AG09309 (cell line): Measurements from ENCODE around the gene CSTPP1.
"Not testable (repeated sequence)": the region's sequence is repeated elsewhere in the genome, so short reads cannot be mapped to it uniquely, and the experiment has no call there.

ENCODE experiments used
- DNase-seq: peaks from one replicate; pipeline ENCODE4 v3.0.0-alpha.2; 2010; ENCODE audit warnings: low read depth
- H3K4me3 ChIP-seq: 2 replicates; pipeline ENCODE4 v1.5.1; 2011; ENCODE audit warnings: mild to moderate bottlenecking, low read depth, low read length, moderate library complexity; ENCODE audit not compliant: control insufficient read depth
- TF ChIP-seq, protein P1 (sequence below): IDR thresholded peaks from 2 replicates; pipeline ENCODE4 v1.5.1; 2011; ENCODE audit warnings: mild to moderate bottlenecking, low read depth, low read length, inconsistent platforms; ENCODE audit not compliant: insufficient read depth, control insufficient read depth; ENCODE audit errors: missing control alignments

CSTPP1 gene

DNA sequence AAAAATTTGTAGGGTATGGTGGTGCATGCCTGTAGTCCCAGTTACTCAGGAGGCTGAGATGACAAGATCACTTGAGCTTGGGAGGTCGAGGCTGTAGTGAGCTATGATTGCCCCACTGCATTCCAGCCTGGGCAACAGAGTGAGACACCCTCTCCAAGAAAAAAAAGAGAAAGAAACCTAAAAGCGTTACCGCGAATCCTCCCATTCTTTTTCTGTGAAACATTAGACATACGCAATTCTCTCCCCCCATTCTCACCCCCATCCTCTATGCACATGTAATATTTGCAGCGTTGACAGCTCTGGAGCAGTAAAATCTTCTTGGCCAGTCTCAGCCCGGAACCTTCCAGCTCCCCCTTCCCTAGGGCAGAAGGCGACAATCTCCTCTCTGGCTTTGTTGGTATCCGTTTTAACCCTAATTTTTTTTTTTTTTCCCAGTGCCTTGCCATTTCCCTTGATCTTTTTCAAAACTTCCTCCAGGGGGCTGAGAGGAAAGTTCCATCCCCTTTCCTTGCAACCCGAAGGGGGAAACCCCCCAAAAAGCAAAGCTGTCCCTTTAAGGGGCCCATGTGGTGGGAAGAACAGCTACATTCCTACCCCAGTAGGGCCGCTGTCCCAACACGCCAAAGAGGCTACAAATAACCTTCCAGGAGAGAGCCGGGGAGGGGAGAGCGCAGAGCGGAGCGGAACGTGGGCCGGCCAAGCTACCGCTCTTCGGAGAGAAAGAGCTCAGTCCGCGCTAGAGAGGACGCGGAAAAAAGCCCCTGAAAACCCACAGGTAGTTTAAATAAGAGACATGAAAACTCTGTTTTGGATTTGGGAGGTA, 20.1 kb upstream of the CSTPP1 start:
- no peak for DNase-seq
- TF ChIP-seq, protein P1, sequence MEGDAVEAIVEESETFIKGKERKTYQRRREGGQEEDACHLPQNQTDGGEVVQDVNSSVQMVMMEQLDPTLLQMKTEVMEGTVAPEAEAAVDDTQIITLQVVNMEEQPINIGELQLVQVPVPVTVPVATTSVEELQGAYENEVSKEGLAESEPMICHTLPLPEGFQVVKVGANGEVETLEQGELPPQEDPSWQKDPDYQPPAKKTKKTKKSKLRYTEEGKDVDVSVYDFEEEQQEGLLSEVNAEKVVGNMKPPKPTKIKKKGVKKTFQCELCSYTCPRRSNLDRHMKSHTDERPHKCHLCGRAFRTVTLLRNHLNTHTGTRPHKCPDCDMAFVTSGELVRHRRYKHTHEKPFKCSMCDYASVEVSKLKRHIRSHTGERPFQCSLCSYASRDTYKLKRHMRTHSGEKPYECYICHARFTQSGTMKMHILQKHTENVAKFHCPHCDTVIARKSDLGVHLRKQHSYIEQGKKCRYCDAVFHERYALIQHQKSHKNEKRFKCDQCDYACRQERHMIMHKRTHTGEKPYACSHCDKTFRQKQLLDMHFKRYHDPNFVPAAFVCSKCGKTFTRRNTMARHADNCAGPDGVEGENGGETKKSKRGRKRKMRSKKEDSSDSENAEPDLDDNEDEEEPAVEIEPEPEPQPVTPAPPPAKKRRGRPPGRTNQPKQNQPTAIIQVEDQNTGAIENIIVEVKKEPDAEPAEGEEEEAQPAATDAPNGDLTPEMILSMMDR, result peak; percentile 33
- peak overlapping the region; percentile 47 for H3K4me3 ChIP-seq

DNA sequence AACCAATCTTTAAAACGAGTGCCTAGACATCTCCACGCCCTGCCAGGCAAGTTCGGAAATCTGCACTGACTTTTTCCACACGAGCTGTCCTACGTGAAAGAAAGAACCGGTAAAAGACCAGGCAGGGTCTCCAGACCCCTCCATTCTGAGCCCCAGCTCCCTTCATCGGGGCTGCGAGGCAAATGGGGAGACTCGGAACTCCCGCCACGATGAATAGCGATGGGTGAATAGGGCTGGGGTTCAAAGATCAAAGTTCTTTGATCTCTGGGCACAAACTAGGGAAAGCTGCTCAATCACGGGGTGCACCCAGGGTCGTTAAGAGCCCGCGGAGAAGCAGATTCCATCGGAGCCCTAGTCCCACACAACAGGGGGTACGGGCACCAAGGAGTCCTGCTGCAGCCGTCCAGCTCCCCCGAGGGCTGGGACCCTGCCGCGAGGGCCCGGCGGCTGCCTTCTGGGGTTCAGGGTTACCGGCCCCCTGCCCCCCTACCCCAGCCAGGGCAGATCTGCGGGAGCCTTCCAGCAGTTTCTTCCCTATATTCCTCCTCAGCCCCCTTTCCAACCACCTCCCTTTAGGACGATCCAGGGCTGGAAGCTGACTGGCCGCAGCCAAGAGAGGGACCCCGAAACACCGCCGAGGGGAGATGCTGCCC, 19.3 kb upstream of the CSTPP1 start:
- TF ChIP-seq, protein P1, result no peak
- DNase-seq, result no peak
- peak overlapping the region; percentile 47 for H3K4me3 ChIP-seq

DNA sequence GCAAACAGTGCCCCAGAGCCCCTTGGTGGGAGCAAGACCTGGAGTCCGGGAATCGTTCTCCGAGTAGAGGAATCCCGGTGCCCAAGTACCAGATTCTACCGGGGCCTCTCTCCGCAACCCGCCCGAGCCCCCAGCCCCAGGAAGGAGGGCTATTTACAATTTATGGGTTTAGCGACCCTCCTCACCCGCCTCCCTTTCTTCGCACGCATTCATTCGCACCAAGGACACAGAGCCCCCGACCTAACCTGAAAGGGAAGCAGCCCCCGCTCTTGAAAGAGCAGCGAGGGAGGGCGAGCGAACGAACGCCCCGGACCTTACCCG, 18.8 kb upstream of the CSTPP1 start:
- DNase-seq, result no peak
- TF ChIP-seq, protein P1, result no peak
- peak overlapping the region; percentile 47 for H3K4me3 ChIP-seq

DNA sequence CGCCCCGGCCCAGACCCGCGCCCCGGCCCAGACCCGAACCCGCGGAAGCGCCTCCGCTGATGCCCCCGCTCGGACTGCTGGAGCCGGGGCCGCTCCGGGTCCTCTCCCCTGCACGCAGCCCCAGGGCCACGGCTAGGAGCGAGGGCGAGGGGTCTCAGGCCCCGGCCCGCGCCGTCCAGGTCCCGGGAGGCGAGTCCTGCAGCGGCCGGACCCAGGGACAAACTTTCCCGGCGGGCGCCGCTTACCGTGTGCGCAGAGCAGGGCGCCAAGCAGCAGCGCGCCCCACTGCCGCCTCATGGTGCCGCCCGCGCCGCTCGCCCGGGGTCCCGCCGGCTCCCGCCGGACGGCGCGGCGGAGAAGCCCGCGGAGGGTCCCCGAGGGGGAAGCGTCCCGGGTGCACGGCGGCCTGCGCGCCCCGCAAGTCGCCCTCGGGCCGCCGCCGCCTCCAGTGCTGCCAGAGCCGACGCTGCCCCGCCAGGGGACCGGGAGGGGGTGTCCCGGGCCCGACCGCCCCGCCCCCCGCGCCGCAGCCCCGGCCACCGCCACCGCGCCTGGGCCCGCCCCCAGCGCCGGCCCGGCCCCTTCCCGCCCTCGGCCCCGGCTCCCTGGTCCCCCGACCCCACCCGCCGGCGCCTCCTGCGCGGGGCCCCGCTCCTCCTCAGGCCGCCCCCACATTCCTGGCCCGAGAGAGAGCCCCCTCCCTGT, 18.3 kb upstream of the CSTPP1 start, which contains the start of gene LRP4:
TSS of gene LRP4 (minus strand) at position 468 of the 705 bp plus-strand sequence. CDS start at position 297, 171 bp downstream.
- TF ChIP-seq, protein P1, result no peak
- peak within 1 kb of the TSS; percentile 47 for H3K4me3 ChIP-seq
- no peak for DNase-seq

DNA sequence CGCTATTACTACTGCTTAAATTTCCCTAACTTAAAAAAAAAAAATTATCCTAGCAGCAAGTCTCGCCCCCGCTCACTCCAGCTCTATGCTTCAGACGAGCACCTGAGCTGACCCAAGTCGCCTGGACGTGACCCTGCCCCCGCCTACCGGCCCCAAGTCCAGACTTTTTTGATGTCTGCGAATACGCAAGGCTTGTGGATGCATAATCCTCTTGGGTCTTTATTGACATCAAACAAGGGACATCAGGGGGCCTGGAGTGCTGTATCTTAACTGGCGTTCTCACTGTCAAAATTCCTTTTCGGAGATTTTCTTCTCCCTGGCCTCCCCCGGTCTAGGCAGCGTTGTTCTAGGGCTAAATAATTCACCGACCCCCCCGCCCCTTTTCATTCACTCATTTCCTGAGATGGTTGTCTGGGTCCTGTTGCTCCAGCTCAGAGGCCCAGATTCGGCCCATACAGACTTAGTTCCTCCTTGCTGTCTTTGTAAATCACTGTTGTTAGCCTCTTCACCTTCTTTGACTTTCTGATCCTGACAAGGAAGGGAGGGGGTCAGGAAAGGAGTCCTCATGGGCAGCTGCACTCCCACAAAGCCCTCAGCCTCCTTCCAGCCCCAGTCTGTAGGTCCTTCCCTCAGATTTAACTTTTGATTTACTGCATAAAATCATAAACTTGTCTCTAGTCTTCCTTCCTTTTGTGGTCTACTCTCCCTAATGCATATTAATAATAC, 17.6 kb upstream of the CSTPP1 start:
- TF ChIP-seq, protein P1, result no peak
- no peak for DNase-seq
- peak overlapping the region; percentile 47 for H3K4me3 ChIP-seq

DNA sequence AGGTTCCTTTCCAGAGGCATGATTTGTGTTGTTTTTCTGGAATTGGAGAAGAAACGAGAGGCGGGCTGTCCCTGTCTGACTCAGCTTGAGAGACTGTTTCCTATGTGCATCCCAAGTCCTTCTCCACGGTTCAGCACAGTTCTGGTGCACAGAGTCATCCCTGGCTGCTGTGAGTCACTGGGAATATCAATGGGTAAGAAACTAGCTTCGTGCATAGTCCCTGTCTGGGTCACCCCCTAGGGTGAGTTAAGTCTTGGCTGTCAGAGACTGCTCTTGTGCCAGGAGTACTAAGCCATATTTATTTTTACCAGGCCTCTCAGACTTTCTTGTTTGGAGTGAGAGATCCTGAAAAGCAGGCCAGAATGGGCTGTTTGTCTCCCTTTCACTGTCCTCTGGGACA, 15.8 kb upstream of the CSTPP1 start:
- peak; percentile 96 for DNase-seq
- H3K4me3 ChIP-seq, result no peak overlapping the region
- TF ChIP-seq, protein P1, result no peak

DNA sequence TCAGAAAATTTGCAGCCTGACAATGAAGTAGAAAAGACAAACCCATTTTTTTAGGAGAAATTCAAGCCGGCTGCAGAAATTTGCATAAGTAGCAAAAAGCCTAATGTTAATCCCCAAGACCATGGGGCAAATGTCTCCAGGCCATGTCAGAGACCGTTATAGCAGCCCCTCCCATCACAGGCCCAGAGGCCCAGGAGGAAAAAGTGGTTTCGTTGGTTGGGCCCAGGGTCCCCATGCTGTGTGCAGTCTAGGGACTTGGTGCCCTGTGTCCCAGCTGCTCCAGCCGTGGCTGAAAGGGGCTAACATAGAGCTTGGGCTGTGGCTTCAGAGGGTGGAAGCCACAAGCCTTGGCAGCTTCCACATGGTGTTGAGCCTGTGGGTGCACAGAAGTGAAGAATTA, 8.6 kb upstream of the CSTPP1 start:
- DNase-seq, H3K4me3 ChIP-seq: not testable (repeated sequence)

DNA sequence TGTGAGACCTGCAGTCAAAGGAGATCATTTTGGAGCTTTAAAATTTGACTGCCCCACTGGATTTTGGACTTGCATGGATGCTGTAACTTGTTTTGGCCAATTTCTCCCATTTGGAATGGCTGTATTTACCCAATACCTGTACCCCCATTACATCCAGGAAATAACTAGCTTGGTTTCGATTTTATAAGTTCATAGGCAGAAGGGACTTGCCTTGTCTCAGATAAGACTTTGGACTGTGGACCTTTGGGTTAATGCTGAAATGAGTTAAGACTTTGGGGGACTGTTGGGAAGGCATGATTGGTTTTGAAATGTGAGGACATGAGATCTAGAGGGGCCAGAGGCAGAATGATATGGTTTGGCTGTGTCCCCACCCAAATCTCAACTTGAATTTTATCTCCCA, 7.9 kb upstream of the CSTPP1 start:
- H3K4me3 ChIP-seq, DNase-seq: not testable (repeated sequence)
